NCI-H2081 (cell line): ENCODE results near the gene PMS1.
"Not testable (repeated sequence)": the region's sequence is repeated elsewhere in the genome, so short reads cannot be mapped to it uniquely, and the experiment has no call there.

Experiments
- DNase-seq, 2 experiments: peaks; one replicate each; lab custom pipeline; 2025; lab: John Stamatoyannopoulos, UW

Gene PMS1

GRCh38 chr2:189865826-189866225, 81.6 kb downstream of the PMS1 start:
- no peak for DNase-seq

- no peak for DNase-seq
These were observed 82.0 kb downstream of the PMS1 start for GRCh38 chr2:189866296-189866695.

- DNase-seq = no peak
These were observed 84.6 kb downstream of the PMS1 start for GRCh38 chr2:189868896-189869295.

GRCh38 chr2:189870381-189871085, 86.3 kb downstream of the PMS1 start:
- DNase-seq = no peak

GRCh38 chr2:189873696-189874095, 89.4 kb downstream of the PMS1 start:
- no peak for DNase-seq

- DNase-seq = no peak
These were observed 90.5 kb downstream of the PMS1 start for GRCh38 chr2:189874586-189875320.

- no peak for DNase-seq
These were observed 92.0 kb downstream of the PMS1 start for GRCh38 chr2:189876271-189876670.

GRCh38 chr2:189879716-189880081, 95.4 kb downstream of the PMS1 start:
- DNase-seq = no peak

GRCh38 chr2:189880429-189880828, 96.2 kb downstream of the PMS1 start:
- no peak for DNase-seq

- no peak for DNase-seq
These were observed 96.7 kb downstream of the PMS1 start for GRCh38 chr2:189880832-189881492.

- no peak for DNase-seq
These were observed 101.1 kb downstream of the PMS1 start for GRCh38 chr2:189885368-189885767.

GRCh38 chr2:189892546-189893294, 108.5 kb downstream of the PMS1 start:
- not testable (repeated sequence) for DNase-seq

GRCh38 chr2:189896809-189897208, 112.6 kb downstream of the PMS1 start:
- DNase-seq = no peak

GRCh38 chr2:189899101-189899500, 114.9 kb downstream of the PMS1 start:
- DNase-seq = no peak

GRCh38 chr2:189900726-189901125, 116.5 kb downstream of the PMS1 start:
- no peak for DNase-seq

- no peak for DNase-seq
These were observed 117.4 kb downstream of the PMS1 start for GRCh38 chr2:189901664-189902063.

- DNase-seq = no peak
These were observed 129.6 kb downstream of the PMS1 start for GRCh38 chr2:189913821-189914220.

GRCh38 chr2:189916651-189917050, 132.4 kb downstream of the PMS1 start:
- DNase-seq = no peak
